ENCODE data around the gene RNF130. TPM values are rescaled to one million over a fixed set of nuclear protein-coding genes. Genes with fewer than 3 reads are reported as not detected.

Gene RNF130
- polyA plus RNA-seq = 20.1 and 31.2 TPM in 2 replicates

GRCh38 chr5:180071531-180072255 is at the start of gene RNF130:
RNF130 (minus strand) TSS chr5:180071759; CDS start chr5:180071702, 57 bp downstream.

DNA sequence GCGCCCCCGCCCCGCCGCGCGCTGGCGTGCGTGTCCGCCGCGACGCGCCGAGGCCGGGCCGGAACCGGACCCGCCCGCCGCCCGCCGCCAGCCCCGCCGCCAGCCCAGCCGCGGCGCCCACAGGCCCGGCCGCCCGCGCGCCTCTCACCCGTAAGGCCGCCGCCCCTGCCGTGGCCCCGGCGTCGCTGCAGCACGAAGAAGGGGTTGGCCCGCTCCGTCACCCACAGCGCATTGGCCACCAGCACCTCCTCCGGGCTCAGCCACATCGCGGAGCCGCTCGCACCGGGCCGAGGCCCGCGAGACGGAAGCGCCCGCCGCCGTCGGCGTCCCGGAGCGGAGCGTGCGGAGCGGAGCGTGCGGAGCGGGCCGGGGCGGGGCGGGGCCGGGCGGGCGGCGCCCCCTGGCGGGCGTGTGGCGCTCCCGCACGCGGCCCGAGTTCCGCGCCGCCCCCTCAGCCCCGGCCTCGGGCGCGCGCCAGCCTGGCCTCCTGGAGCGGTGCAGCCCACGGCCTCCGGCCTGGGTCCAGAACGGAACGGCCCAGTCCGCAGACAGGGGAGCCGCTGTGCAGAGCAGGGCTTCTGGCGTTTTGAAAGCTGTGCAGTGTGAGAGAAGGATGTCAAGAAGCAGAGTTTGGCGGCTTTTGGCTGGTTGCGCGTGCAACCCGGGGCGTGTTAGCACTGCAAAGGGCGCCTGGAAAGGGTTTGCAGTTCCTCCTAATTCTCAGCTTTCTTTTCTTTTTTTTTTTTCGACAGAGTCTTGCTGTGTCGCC is 163.8 kb downstream of the RNF130 start, which contains the start of gene TBC1D9B:
TSS of gene TBC1D9B (minus strand) at position 342 of the 769 bp plus-strand sequence. CDS start at position 266, 76 bp downstream.

Other genes with a start within 250 kb of the RNF130 start
- 36.5 and 43.1 TPM in 2 replicates for gene MRNIP, start 212.9 kb downstream of the RNF130 start, polyA plus RNA-seq
- gene TBC1D9B, start 163.9 kb downstream of the RNF130 start, polyA plus RNA-seq = 26.8 and 30.6 TPM in 2 replicates
- gene RASGEF1C, start 137.5 kb upstream of the RNF130 start, polyA plus RNA-seq = 0.97 TPM in 1 of 2 replicates, not detected in the other
- gene MAPK9, start 220.3 kb upstream of the RNF130 start, polyA plus RNA-seq = 55.8 and 58.0 TPM in 2 replicates